ENCODE measurements around the gene PALD1.
"Not testable (repeated sequence)": the region's sequence is repeated elsewhere in the genome, so short reads cannot be mapped to it uniquely, and the experiment has no call there.

PALD1 gene

DNA sequence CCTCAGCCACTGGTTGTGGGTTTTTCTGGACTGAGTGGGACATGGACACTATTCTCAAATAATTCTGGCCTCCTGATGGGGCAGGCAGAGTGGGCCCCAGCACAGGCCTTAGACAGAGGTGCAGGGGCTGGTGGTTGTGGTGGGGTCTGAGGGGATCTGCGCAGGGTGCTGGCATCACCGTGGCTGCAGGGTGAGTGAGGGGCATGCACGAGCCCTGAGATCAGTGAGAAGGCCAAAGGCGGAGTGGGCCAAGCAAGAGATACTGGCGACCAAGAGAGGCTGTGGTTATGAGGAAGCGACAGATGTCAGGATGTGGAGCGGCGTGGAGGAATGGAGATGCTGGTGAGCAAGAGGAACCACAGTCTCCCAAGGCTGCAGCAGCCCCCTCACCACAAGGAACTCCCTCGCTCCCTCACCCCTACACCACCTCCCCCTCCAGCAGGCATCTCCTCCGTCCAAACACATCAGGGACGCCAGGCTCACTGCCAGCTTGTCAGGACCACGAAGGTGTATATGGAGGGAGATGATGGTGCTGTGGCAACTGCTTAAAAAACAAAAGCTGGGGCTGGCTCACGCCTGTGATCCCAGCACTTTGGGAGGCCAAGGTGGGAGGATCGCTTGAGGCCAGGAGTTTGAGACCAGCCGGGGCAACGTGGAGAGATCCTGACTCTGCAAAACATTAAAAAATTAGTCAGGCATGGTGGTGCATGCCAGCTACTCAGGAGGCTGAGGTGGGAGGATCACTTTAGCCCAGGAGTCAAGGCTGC lies 114.4 kb downstream of the PALD1 start:
- DNase-seq, result no peak

DNA sequence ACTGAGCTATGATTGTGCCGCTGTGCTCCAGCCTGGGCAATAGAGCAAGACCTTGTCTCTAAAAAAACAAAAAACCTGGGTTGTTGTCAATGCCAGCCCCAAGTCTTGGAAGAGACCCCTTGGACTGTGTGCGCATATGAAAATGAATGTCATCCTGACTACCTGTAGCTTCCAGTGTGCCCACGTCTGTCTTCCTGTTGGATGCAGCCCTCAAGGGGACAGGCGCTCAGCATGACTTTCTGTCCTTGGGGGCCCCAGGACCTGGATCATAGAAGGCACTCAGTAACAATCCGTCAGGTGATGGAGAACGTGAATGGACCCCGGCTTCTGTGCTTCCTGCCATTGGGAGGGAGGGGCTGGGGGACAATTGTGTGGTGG lies 114.9 kb downstream of the PALD1 start:
- DNase-seq, result no peak

DNA sequence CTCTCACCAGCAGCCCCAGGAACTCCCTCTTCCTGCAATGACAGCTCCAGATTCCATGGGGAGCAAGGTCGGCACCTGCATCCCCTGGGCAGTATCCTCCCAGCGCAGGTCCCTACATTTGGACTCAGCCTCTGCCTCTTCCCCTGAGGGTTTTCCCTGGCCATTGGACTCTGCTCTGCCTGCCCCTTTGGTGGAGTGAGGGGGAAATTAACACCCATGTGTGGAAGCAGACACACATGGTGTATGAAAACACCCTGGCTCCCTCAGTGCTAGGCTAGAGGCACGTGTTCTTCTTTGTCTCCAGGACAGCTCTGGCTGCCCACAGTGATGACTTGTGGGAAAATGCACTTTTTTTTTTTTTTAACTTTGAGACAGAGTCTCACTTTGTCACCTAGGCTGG lies 115.6 kb downstream of the PALD1 start:
- DNase-seq, result no peak

DNA sequence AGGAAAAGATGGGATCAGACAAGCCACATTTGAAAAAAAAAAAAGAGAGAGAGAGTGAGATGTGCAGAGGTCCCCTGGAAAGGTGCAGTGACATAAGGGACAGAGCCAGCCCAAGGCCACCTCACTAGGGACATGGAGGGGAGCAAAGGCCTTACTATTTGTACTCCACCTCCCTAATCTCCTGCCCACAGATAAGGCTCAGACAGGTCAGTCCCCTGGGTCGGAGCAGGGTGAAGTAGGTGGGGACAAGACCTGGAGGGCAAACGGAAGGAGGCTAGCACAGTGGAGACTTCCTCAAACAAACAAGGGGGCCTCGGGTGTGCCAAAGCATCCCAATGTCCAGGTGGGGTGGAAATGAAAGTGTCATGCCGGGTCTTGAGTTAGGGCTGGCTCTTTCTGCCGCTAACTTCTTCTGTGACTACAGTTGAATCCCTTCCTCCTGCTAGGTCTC lies 117.0 kb downstream of the PALD1 start:
- no peak for DNase-seq

DNA sequence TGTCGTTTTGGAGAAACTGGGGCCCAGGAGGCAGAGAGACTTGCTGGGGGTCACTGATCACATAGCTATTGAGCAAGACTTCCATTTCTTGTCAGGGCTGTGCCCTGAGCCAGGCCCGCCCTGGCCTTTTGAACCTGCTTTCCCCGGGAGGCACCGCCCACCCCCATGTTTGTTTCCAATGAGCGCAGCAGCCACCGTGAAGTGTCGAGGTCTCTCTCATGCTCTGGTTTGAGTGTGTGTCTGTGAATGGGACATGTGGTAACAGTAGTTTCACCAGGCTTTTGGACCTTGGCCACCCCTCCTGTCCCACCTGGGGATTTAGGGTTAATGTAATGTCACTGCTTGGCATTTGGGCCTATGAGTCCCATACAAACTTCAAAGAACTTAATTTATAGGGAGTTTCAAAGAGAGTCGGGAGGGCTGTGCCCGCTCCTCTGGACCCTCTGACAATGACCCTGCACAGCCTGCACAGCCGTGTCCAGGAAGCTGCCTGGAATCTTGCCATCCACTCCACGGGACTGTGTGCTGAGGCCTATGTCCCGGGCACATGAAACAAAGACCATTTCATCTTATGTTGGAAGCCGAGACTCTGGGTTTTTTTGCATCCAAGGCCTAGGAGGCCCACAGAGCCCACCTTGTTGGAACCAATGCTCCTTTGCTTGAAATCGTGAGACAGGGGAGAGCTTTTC lies 117.7 kb downstream of the PALD1 start:
- no peak for DNase-seq

DNA sequence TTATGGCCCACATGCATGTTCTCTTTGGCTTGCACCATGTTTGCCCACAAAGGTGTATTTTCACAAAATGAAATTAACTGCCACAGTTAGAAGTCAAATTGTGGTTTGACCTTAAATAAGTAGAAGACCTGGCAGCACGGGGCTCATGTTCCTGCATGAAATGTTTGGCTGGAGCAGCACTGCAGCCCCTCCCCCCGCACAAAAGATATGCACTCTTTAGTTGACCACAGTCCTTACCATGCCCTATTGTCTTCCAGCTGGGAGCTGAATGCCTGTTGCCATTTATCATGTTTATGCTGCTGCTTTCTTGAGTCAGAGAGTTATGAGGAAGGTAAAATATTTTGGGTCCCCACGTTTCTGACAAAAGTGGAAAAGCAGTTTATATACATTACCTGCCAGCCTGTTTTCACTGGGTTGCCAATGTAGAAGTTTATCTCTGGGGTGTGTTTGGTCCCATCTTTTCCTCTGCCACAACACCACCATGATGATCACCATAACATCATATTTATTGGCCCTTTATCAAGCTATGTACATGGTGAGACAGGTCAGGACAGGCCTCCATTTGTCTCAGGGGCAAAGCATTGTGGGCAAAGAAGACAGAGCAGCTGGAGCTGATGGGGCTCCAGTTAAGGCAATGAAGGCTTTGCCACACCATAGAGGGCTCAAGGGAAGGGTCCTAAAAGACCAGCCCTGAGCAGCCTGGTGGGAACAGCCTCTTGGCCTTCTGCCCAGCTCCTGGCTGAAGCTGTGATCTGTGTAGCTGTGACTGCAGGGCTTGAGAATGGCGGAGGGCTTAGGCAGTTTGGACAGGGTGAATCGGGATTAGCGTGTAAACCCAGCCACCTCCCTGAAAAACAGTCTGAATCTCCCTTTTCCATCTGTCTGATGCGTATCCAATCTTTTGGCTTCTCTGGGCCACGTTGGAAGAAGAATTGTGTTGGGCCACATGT lies 118.6 kb downstream of the PALD1 start:
- DNase-seq, result no peak

DNA sequence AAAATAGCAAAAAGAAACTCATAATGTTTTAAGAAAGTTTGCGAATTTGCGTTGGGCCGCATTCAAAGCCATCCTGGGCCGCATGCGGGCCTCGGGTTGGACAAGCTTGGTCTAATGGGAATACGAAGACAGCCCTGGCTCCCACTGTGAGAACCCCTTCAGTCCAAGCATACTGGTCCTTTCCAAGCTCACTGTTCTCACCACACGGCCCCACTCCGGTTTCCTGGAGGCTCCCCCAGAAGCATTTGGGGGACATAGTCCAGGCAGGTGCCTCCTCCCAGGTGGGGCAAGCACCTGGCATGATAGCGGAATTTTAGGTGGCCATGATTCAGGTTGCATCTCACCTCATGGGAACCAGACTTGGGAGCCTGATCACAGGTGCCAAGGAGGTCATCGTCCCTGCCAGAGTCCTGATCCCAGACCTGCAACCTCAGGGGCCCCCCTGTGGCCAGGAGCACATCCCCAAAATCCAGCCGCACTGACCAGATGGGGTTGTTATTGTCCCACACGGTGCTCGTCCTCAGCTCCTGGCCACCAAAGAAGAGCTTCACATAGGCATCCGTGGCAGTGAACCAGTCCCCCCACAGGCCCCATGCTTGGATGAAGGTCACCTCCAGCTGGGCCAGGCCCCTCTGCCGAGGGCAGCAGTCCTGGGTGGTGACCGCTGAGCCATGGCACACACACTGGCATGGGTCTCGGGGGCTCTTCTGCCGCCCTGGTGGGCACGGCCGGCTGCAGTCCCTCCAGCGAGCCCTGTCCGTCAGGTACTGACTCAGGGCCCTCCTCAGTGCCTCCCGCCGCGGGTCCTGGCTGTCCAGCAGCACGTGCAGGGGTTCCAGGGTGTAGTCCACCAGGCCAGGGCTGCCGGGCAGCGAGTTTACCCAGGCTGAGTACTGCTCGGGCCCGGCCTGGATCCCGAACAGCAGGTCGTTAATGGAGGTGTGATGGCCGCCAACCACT lies 119.6 kb downstream of the PALD1 start:
- DNase-seq, result no peak

DNA sequence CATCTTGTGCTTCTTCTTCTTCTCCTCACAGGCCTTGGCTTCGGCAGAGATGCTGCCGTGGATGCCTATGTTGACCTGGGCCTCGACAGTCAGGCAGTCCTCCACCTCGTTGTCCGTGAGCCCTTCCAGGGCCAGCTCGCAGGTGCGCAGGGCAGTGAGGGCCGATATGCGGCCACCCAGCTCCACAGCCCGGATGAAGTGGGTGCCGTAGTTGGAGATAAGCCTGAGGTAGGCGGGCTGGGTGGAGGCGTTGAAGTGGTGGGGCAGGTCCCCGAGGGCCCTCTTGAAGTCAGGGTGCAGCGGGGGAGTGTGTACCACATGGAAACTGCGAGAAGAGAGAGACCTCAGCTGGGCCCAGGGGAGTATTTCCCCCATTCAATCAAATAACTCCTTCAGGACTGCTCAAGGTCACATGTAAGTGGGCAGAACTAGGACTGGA lies 120.3 kb downstream of the PALD1 start:
- DNase-seq, result no peak

DNA sequence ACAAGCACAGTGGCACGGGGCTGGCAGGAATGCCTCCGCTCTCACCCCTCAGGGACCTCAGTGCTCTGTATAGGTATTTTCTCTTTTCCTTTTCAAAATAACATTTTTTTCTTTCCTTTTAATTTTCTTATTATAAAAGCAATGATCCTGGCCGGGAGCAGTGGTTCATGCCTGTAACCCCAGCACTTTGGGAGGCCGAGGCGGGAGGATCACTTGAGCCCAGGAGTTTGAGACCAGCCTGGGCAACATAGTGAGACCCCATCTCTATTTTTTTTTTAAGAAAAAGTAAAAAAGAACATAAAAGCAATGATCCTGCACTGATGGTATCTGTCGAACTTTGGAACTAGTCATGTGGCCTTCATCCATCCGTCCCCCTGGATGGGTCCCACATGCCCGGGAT lies 120.8 kb downstream of the PALD1 start:
- no peak for DNase-seq

DNA sequence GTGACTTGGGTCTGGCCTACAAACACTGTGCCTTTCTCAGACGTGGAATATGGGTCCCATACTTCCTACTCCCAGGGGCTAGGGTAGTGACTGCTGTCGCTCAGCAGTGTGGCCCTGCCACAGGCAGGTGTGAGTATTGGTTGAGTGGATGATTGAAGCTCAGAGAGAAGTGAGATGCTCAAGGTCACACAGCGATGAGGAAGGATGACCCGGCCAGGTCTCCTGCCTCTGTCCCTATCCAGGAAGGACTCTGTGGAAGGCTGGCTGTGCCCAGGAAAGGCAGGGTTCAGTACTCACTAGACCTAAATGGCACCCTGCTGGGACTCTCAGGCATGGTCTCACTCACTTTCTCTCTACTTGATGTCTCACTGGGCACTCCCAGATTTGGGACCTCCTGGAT lies 121.2 kb downstream of the PALD1 start:
- no peak for DNase-seq

DNA sequence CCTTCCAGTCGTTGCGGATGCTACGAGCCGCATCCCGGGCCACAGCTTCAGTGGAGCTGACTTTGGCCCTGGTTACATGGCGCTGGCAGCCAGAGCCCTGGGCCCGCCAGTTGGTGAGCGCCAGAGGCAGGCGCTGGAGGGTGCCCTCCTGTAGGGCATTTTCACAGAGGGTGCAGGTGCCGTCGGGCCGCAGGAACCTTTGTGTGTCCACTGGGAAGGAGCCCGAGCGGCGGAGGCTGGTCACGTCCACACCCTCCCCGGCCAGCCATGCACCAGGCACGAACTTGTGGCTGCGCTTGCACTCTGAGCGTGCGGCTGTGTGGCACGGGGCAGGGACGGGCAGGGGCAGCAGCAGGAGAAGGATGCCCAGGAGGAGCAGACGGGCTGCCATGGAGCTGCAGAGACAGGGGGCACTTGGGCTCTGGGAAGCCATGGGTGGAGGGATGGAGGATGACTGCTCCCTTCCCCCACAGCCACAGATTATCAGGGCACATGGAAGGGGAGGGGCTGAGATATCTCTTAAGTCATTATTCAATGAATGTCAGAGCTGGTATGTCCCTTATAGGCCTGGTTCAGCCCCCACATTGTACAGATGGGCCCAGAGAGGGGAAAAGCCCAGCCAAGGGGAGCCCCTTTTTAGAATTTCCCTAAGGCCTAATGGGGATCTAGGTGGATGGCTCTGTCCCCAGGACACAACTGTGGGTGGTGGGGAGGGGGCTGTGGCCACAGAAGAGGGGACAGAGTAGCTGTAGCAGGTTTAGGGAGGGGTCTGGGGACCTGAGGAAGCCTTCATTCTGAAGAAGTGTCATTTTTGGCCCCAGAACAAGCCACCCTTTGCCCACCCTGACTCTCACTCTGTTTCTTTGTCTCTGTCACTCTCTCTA lies 122.2 kb downstream of the PALD1 start:
- DNase-seq, result no peak

DNA sequence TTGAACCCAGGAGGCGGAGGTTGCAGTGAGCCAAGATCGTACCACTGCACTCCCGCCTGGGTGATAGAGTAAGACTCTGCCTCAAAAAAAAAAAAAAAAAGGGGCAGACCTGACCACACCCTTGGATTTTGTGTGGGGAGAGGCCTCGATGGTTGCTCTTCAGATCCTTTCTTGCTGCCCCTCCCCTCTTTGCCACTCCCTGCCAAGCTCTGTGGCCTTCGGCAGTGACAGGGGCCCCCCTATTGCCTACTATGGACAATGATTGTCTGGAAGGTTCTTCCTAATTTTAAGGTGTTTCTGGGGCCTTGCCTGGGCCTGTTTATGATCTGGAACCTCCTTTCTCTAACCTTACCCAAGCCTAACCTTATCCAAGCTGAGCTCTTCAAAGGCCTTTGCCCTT lies 123.2 kb downstream of the PALD1 start:
- no peak for DNase-seq

DNA sequence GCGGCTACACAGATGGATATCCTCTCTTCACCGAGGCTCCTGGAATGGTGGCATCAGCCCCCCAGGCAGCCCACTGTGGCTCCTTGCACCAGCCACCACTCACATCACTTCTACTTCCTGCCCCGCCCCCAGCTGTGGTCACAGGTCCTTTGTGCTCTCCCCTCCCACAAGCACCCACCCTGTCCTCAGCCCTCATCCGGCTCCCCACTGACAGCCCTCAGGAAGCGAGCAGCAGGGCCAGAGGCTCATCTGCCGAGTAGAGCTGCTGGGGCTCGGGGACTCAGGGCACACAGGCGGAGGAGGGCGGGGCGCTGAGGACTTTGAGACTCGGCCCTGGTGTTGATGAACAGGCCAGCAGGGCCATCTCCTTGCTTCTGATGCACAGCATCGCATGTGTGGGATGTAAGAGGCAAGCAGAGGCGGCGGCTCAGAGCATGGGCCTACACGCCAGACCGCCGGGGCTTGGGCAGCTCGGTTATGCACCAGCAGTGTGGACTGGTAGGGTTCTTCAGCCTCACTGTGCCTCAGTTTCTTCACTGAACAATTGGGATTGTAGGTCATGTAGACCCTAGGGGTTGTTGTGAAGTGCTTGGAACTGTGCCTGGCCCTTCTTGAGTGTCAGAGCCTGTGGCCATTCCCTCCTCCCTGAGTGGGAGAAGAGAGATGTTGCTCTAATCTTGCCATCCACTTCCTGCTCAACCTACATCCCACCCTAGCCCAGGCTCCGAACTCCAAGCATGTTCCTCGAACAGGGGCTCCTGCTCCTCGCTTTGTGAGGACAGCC lies 124.3 kb downstream of the PALD1 start, which contains the start of gene PRF1:
PRF1 (minus strand) TSS at position 77 of the 784 bp plus-strand sequence. CDS start 1,839 bp downstream, outside the sequence.
- peak; percentile 83 for DNase-seq

DNA sequence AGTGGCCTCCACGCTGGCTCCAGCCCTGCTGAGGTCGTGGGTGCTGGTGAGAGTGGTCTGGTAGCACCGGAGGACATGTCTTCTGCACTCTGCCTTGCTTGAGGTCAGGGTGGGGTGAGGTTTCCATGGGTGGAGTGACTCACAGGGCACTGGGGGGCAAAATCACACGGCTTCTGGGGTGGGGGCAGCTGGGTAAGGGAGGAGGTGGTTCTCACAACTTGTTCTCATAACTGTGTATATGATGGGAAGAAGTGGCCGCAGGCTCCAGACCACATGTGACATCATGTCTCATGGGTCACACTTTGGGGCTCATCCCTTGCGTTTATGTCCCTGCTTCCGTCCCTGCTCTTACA lies 124.9 kb downstream of the PALD1 start:
- DNase-seq, result peak; percentile 10

DNA sequence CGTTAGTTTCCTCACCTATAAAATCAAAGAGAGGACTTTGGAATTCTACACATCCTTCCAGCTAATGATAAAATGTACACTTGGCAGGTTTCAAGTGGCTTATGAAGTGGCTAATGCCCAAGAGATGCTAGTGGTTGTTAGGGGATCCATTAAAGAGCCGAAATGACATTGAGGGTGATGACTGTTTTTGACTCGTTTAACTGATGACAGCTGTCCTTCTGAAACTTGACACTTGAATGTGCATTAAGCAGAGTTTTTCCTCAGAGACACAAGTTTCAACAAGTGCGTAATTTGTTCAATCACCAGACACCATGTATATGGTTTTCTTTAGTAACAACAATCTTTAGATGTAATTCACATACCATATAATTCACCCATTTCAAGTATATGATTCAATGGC lies 125.5 kb downstream of the PALD1 start:
- DNase-seq, result no peak

DNA sequence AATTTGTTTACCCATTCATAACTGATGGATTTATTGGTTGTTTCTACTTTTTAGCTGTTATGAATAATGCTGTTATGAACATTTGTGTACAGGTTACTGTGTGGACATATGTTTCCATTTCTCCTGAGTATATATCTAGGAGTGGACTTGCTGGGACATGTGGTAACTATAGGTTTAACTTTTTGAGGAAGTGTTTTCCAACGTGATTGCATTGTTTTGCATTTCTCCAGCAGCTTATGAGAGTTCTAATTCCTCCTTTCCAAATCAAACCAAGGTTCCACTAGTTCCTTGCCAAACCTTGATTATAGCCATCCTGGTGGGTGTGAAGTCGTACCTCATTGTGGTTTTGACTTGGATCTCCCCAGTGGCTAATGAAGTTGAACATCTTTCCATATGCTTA lies 126.6 kb downstream of the PALD1 start:
- DNase-seq, result no peak

DNA sequence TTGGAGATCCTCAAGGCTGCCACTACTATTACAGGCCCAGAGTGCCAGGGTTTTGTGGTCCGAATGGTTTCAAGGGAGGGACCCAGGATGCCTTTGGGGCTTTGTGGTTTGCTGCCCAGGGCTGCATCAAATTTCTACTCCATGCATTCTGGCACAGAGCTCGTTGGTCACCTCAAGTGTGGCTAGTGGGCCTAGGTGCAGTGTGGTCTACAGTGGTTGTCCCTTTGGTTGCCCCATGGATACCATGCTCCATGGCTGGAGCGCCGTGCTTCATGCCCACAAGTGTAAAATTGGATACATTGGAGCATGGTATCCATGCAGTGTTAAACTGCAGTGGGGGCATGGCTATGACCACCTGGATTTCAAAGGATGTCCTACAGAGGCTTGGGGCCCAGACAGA lies 129.4 kb downstream of the PALD1 start:
- no peak for DNase-seq

DNA sequence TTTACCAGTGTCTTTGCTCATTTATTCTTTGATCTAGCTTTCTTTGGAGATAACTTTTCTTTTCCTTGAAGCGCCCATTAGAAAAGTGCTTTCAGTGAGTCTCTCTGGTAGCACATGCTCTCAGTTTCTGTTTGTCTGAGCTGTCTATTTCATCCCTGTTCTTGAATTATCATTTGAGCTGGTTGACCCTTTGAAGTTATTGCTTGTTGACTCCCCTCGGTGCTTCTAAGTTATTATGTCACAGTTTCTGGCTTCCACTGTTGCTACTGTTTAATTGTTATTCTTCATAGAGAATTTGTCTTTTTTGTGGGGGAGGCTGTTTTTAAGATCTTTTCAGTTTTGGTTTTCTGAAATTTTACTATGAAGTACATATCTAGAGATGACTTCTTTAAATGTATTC lies 135.4 kb downstream of the PALD1 start:
- DNase-seq, result no peak

DNA sequence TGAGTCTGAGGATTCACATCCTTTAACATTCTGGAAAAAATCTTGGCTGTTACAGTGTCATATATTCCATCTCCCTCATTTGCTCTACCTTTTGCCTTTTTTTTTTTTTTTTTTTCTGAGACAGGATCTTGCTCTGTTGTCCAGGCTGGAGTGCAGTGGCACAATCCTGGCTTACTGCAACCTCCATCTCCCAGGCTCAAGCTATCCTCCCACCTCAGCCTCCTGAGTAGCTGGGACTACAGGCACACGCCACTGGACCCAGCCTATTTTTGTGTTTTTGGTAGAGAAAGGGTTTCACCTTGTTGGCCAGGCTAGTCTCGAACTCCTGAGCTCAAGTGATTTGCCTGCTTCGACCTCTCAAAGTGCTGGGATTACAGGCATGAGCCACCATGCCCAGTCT lies 135.8 kb downstream of the PALD1 start:
- DNase-seq, result not testable (repeated sequence)

DNA sequence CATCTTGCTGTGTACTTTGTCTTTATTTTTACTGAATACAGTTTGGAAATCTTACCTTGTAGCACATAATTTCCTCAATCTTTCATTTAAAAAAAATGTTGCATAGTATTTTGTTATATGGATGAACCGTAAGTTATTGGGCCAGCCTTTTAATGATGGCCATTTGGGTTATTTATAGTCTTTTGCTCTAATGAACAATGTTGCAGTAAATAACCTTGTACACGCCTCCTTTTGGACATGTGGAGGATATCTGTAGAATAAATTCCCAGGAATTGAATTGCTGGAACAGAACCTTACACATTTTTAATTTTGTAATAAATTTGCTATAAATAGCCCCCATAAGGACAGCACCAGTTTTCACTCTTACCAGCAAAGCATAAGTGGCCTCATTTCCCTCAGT lies 136.6 kb downstream of the PALD1 start:
- no peak for DNase-seq

Data from CD4-positive, alpha-beta T cell treated with Interleukin-6 for 4 hours (primary cell).